ENCODE measurements around the gene PRUNE1. TPM values are rescaled to one million over a fixed set of nuclear protein-coding genes. Genes with fewer than 3 reads are reported as not detected.

PRUNE1 gene
- polyA plus RNA-seq, 3 donors, result 42.4 to 48.7 (median 42.8) TPM

GRCh38 chr1:151032164-151032563 lies 23.9 kb downstream of the PRUNE1 start:
- DNase-seq (ENCODE audit: extremely low read depth in 1 of 11, low read depth in 9 of 11, low spot score in 4 of 11), result no peak

GRCh38 chr1:151035167-151035566 lies 26.9 kb downstream of the PRUNE1 start:
- no peak for DNase-seq (ENCODE audit: extremely low read depth in 1 of 11, low read depth in 9 of 11, low spot score in 4 of 11)

GRCh38 chr1:151036356-151036755 lies 28.1 kb downstream of the PRUNE1 start, which contains the start of gene BNIPL:
TSS of gene BNIPL (plus strand) at chr1:151036586. CDS start at chr1:151036726, 140 bp downstream.
- DNase-seq (ENCODE audit: extremely low read depth in 1 of 11, low read depth in 9 of 11, low spot score in 4 of 11), result no peak

- DNase-seq (ENCODE audit: extremely low read depth in 1 of 11, low read depth in 9 of 11, low spot score in 4 of 11), result no peak
Measured at GRCh38 chr1:151037032-151037431, 28.8 kb downstream of the PRUNE1 start.

- no peak for DNase-seq (ENCODE audit: extremely low read depth in 1 of 11, low read depth in 9 of 11, low spot score in 4 of 11)
Measured at GRCh38 chr1:151039521-151039920, 31.3 kb downstream of the PRUNE1 start.

GRCh38 chr1:151043163-151043562 lies 34.9 kb downstream of the PRUNE1 start:
- DNase-seq (ENCODE audit: extremely low read depth in 1 of 11, low read depth in 9 of 11, low spot score in 4 of 11), result no peak

- DNase-seq (ENCODE audit: extremely low read depth in 1 of 11, low read depth in 9 of 11, low spot score in 4 of 11), result peak in 8 of 11 donors; percentile 67 to 76 (median 72)
Measured at GRCh38 chr1:151047591-151047924, 39.3 kb downstream of the PRUNE1 start, which contains the start of gene C1orf56. TSS of gene C1orf56 (plus strand) at chr1:151047751. CDS start at chr1:151047848, 97 bp downstream.

- DNase-seq (ENCODE audit: extremely low read depth in 1 of 11, low read depth in 9 of 11, low spot score in 4 of 11), result peak in 7 of 11 donors; percentile 49 to 76 (median 67)
Measured at GRCh38 chr1:151047925-151048644, 39.8 kb downstream of the PRUNE1 start.

- no peak for DNase-seq (ENCODE audit: extremely low read depth in 1 of 11, low read depth in 9 of 11, low spot score in 4 of 11)
Measured at GRCh38 chr1:151048645-151049032, 40.4 kb downstream of the PRUNE1 start.

GRCh38 chr1:151049458-151049857 lies 41.2 kb downstream of the PRUNE1 start:
- no peak for DNase-seq (ENCODE audit: extremely low read depth in 1 of 11, low read depth in 9 of 11, low spot score in 4 of 11)

GRCh38 chr1:151050051-151050688 lies 41.9 kb downstream of the PRUNE1 start:
- no peak for DNase-seq (ENCODE audit: extremely low read depth in 1 of 11, low read depth in 9 of 11, low spot score in 4 of 11)

GRCh38 chr1:151051356-151052009 lies 43.2 kb downstream of the PRUNE1 start:
- DNase-seq (ENCODE audit: extremely low read depth in 1 of 11, low read depth in 9 of 11, low spot score in 4 of 11), result no peak

- DNase-seq (ENCODE audit: extremely low read depth in 1 of 11, low read depth in 9 of 11, low spot score in 4 of 11), result no peak
Measured at GRCh38 chr1:151054971-151055547, 46.8 kb downstream of the PRUNE1 start.

GRCh38 chr1:151055581-151055980 lies 47.3 kb downstream of the PRUNE1 start:
- DNase-seq (ENCODE audit: extremely low read depth in 1 of 11, low read depth in 9 of 11, low spot score in 4 of 11), result no peak

GRCh38 chr1:151056149-151056548 lies 47.9 kb downstream of the PRUNE1 start:
- no peak for DNase-seq (ENCODE audit: extremely low read depth in 1 of 11, low read depth in 9 of 11, low spot score in 4 of 11)

GRCh38 chr1:151058692-151059091 lies 50.4 kb downstream of the PRUNE1 start:
- DNase-seq (ENCODE audit: extremely low read depth in 1 of 11, low read depth in 9 of 11, low spot score in 4 of 11), result peak in 5 of 11 donors; percentile 43 to 57 (median 54)

GRCh38 chr1:151059109-151060006 lies 51.1 kb downstream of the PRUNE1 start, which contains the start of gene CDC42SE1:
TSS of gene CDC42SE1 (minus strand) at chr1:151059622. CDS start at chr1:151055730, 3,892 bp downstream.
- peak in 10 of 11 donors; percentile 77 to 88 (median 84) for DNase-seq (ENCODE audit: extremely low read depth in 1 of 11, low read depth in 9 of 11, low spot score in 4 of 11)

- peak in 10 of 11 donors; percentile 63 to 89 (median 79) for DNase-seq (ENCODE audit: extremely low read depth in 1 of 11, low read depth in 9 of 11, low spot score in 4 of 11)
Measured at GRCh38 chr1:151060007-151060656, 51.9 kb downstream of the PRUNE1 start, which contains the start of gene MLLT11. TSS of gene MLLT11 (plus strand) at chr1:151060397. CDS start at chr1:151067225, 6,828 bp downstream.

Measured in renal cortex interstitium (tissue), 11 donors.